Caco-2 (cell line): Measurements from ENCODE around the gene TNRC18. TPM values are rescaled to one million over a fixed set of nuclear protein-coding genes. Genes with fewer than 3 reads are reported as not detected.

Experiments used
- BruUV-seq: library from RNA; stranded (reverse); fragments of 400-500 nt; replicated peaks from 2 replicates; lab custom pipeline; 2021; lab: Mats Ljungman, UMichigan
- CTCF ChIA-PET: fragments of 300-600 bp; sonication (Branson Sonifier 250); formaldehyde crosslinking; loops from one replicate; lab custom pipeline; 2022; ENCODE audit warnings: antibody characterized with exemption; lab: Charles Lee
- POLR2A ChIA-PET: fragments of 300-600 bp; sonication (Branson Sonifier 250); formaldehyde crosslinking; loops from one replicate; lab custom pipeline; 2022; ENCODE audit warnings: antibody characterized with exemption; lab: Charles Lee
- DNase-seq, 2 experiments: peaks; one replicate each; pipeline versions ENCODE4 v3.0.0 to v3.0.0-alpha.2; 2020 to 2022
- H3K27me3 ChIP-seq: replicated peaks from 2 replicates; pipeline ENCODE4 v1.6.0; 2011; ENCODE audit warnings: low read length; ENCODE audit not compliant: control insufficient read depth, insufficient read depth
- H3K36me3 ChIP-seq: 2 replicates; pipeline ENCODE4 v1.5.1; 2011; ENCODE audit warnings: low read length; ENCODE audit not compliant: control insufficient read depth, insufficient read depth
- H3K4me1 ChIP-seq: fragments of 250-450 bp; sonication (Bioruptor Pico); 2 replicates; pipeline ENCODE4 v1.5.1; 2020; ENCODE audit warnings: mild to moderate bottlenecking
- H3K4me3 ChIP-seq: 2 replicates; pipeline ENCODE4 v1.5.1; 2011; ENCODE audit warnings: low read depth, mild to moderate bottlenecking, control low read depth, low read length
- H3K9me3 ChIP-seq: fragments of 250-450 bp; sonication (Bioruptor Pico); 2 replicates; pipeline ENCODE4 v1.5.1; 2020; ENCODE audit warnings: mild to moderate bottlenecking, moderate library complexity
- H3K27ac Mint-ChIP-seq: one replicate; pipeline ENCODE4 v1.8.0; 2022; ENCODE audit warnings: mixed read lengths; ENCODE audit not compliant: unreplicated experiment
- H3K27me3 Mint-ChIP-seq: one replicate; pipeline ENCODE4 v1.8.0; 2022; ENCODE audit warnings: mixed read lengths; ENCODE audit not compliant: insufficient read depth, unreplicated experiment
- H3K36me3 Mint-ChIP-seq: one replicate; pipeline ENCODE4 v1.8.0; 2022; ENCODE audit warnings: mild to moderate bottlenecking, mixed read lengths; ENCODE audit not compliant: insufficient read depth, unreplicated experiment
- H3K4me1 Mint-ChIP-seq: one replicate; pipeline ENCODE4 v1.8.0; 2022; ENCODE audit warnings: low read depth, mixed read lengths; ENCODE audit not compliant: unreplicated experiment
- H3K4me3 Mint-ChIP-seq: one replicate; pipeline ENCODE4 v1.8.0; 2022; ENCODE audit warnings: mild to moderate bottlenecking, moderate library complexity, mixed read lengths; ENCODE audit not compliant: unreplicated experiment
- H3K9me3 Mint-ChIP-seq: one replicate; pipeline ENCODE4 v1.8.0; 2022; ENCODE audit warnings: mixed read lengths; ENCODE audit not compliant: unreplicated experiment
- CTCF ChIP-seq, 2 experiments: fragments of 200-600 bp in 1 of 2; IDR thresholded peaks; 1 replicate in 1 of 2; 2 replicates in 1 of 2; pipeline versions ENCODE4 v1.5.1 to v1.8.0; 2011 to 2022; ENCODE audit warnings: antibody characterized with exemption in 1 of 2, control low read depth in 1 of 2, inconsistent platforms in 1 of 2, low read depth in 1 of 2, low read length in 1 of 2, mild to moderate bottlenecking in 1 of 2, moderate library complexity in 1 of 2; ENCODE audit not compliant: insufficient read depth in 1 of 2, severe bottlenecking in 1 of 2, unreplicated experiment in 1 of 2
- intact Hi-C: fragments of 100-400 bp; cut with micrococcal nuclease; formaldehyde crosslinking; loops from one replicate; pipeline ENCODE4 v1.10.0; 2022; ENCODE audit not compliant: unreplicated experiment
- total RNA-seq: library from RNA; stranded (reverse); gene quantifications from 2 replicates; pipeline ENCODE4 v1.2.3, GENCODE V29; 2022

Gene TNRC18
- total RNA-seq, 1 experiment from 2014 or later, result 75.6 TPM

- H3K9me3 ChIP-seq, result no peaks in the 10 kb centered on the region
- peaks cover 4% of the 10 kb centered on the region for H3K36me3 ChIP-seq
- BruUV-seq, result no TSS peak
- CTCF ChIA-PET, result no interaction called here
- H3K27me3 ChIP-seq, result no peaks in the 10 kb centered on the region
- H3K36me3 Mint-ChIP-seq, result peaks cover 41% of the 10 kb centered on the region
- no peaks in the 10 kb centered on the region for H3K27me3 Mint-ChIP-seq
- no peak overlapping the region for H3K4me3 ChIP-seq
- no peak for DNase-seq
- POLR2A ChIA-PET, result no interaction called here
- H3K4me1 ChIP-seq, result no peaks in the 10 kb centered on the region
- intact Hi-C loops, result no loop called here
- TF ChIP-seq CTCF (IDR thresholded peaks at IDR 0.05; ENCODE audit: insufficient read depth in 1 of 2, low read depth in 1 of 2, low read length in 1 of 2, severe bottlenecking in 1 of 2, unreplicated experiment in 1 of 2), result no peak
- H3K4me3 Mint-ChIP-seq, result no peak overlapping the region
- no peaks in the 10 kb centered on the region for H3K9me3 Mint-ChIP-seq
- no peak overlapping the region for H3K27ac Mint-ChIP-seq
- no peaks in the 10 kb centered on the region for H3K4me1 Mint-ChIP-seq
Observed at GRCh38 chr7:5348134-5349004, 75.3 kb downstream of the TNRC18 start.

- H3K27me3 Mint-ChIP-seq, result no peaks in the 10 kb centered on the region
- CTCF ChIA-PET, result no interaction called here
- Histone ChIP-seq H3K4me1 (no peaks in the 10 kb centered on the region), H3K36me3 (no peaks in the 10 kb centered on the region; the same call in 1 of the 2 replicates), H3K4me3 (no peak overlapping the region), H3K9me3 (no peaks in the 10 kb centered on the region), H3K27me3 (no peaks in the 10 kb centered on the region)
- BruUV-seq, result no TSS peak
- no peaks in the 10 kb centered on the region for H3K4me1 Mint-ChIP-seq
- H3K4me3 Mint-ChIP-seq, result no peak overlapping the region
- no peak overlapping the region for H3K27ac Mint-ChIP-seq
- no peak for TF ChIP-seq CTCF (IDR thresholded peaks at IDR 0.05; ENCODE audit: insufficient read depth in 1 of 2, low read depth in 1 of 2, low read length in 1 of 2, severe bottlenecking in 1 of 2, unreplicated experiment in 1 of 2)
- POLR2A ChIA-PET, result no interaction called here
- H3K9me3 Mint-ChIP-seq, result no peaks in the 10 kb centered on the region
- peaks cover 49% of the 10 kb centered on the region for H3K36me3 Mint-ChIP-seq
- DNase-seq, result no peak
- intact Hi-C loops, result no loop called here
Observed at GRCh38 chr7:5345671-5346070, 78.0 kb downstream of the TNRC18 start.

GRCh38 chr7:5345171-5345570, 78.5 kb downstream of the TNRC18 start:
- intact Hi-C loops, result no loop called here
- ChIA-PET CTCF (no interaction called here), POLR2A (no interaction called here)
- H3K27me3 ChIP-seq, result no peaks in the 10 kb centered on the region
- Mint-ChIP-seq H3K4me1 (no peaks in the 10 kb centered on the region), H3K36me3 (peaks cover 51% of the 10 kb centered on the region), H3K9me3 (no peaks in the 10 kb centered on the region), H3K27me3 (no peaks in the 10 kb centered on the region), H3K27ac (no peak overlapping the region), H3K4me3 (no peak overlapping the region)
- DNase-seq, result no peak
- no peaks in the 10 kb centered on the region for H3K4me1 ChIP-seq
- no TSS peak for BruUV-seq
- no peak for TF ChIP-seq CTCF (IDR thresholded peaks at IDR 0.05; ENCODE audit: insufficient read depth in 1 of 2, low read depth in 1 of 2, low read length in 1 of 2, severe bottlenecking in 1 of 2, unreplicated experiment in 1 of 2)
- H3K4me3 ChIP-seq, result no peak overlapping the region
- no peaks in the 10 kb centered on the region; the same call in 1 of the 2 replicates for H3K36me3 ChIP-seq
- H3K9me3 ChIP-seq, result no peaks in the 10 kb centered on the region
